DOHH2 (cell line): ENCODE data around the gene SCAMP4.

Experiments used
- EZH2phosphoT487 ChIP-seq: fragments of 200-600 bp; sonication (generic); IDR thresholded peaks from 2 replicates; pipeline ENCODE4 v1.6.1; 2017; ENCODE audit warnings: borderline replicate concordance, mild to moderate bottlenecking, antibody characterized with exemption, low read length, moderate library complexity, mixed read lengths
- TF ChIP-seq, protein P1 (sequence below): fragments of 200-600 bp; sonication (generic); IDR thresholded peaks from one replicate; pipeline ENCODE4 v1.5.1; 2014; ENCODE audit warnings: antibody characterized with exemption, mild to moderate bottlenecking, low read depth, low read length; ENCODE audit not compliant: poor library complexity, severe bottlenecking

DNA sequence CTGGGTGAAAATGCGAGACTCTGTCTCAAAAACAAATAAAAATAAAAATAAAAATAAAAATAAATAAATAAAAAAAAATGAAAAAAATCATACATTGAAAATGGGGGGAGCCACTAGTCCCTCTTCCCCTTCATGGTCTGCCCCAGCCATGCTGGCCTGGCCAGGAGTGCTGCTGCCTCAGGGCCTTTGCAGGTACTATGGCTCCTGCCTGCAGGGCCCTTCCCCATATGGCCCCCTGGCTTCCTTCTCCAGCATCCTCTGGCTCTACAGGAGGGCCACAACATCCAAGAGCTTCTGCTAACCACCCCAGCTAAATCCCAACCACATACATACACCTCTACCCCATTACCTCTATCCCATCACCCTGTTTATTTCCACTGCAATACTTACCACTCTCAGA, 15.3 kb upstream of the SCAMP4 start:
- TF ChIP-seq, protein P1, sequence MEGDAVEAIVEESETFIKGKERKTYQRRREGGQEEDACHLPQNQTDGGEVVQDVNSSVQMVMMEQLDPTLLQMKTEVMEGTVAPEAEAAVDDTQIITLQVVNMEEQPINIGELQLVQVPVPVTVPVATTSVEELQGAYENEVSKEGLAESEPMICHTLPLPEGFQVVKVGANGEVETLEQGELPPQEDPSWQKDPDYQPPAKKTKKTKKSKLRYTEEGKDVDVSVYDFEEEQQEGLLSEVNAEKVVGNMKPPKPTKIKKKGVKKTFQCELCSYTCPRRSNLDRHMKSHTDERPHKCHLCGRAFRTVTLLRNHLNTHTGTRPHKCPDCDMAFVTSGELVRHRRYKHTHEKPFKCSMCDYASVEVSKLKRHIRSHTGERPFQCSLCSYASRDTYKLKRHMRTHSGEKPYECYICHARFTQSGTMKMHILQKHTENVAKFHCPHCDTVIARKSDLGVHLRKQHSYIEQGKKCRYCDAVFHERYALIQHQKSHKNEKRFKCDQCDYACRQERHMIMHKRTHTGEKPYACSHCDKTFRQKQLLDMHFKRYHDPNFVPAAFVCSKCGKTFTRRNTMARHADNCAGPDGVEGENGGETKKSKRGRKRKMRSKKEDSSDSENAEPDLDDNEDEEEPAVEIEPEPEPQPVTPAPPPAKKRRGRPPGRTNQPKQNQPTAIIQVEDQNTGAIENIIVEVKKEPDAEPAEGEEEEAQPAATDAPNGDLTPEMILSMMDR = no peak
- TF ChIP-seq EZH2phosphoT487 = no peak
